Suprapubic skin (tissue), 4 donors: ENCODE results near the gene PGAM5. TPM values are rescaled to one million over a fixed set of nuclear protein-coding genes. Genes with fewer than 3 reads are reported as not detected.

Experiments used
- DNase-seq, 2 donors: peaks; one replicate each; pipeline ENCODE4 v3.0.0-alpha.2; 2019; ENCODE audit warnings: low spot score in 2 of 2
- H3K27ac ChIP-seq: fragments of 200-600 bp; sonication (generic); one replicate; pipeline ENCODE4 v1.5.1; 2019
- H3K27me3 ChIP-seq: fragments of 200-600 bp; sonication (generic); one replicate; pipeline ENCODE4 v1.5.1; 2019
- H3K36me3 ChIP-seq: fragments of 200-600 bp; sonication (generic); one replicate; pipeline ENCODE4 v1.5.1; 2019
- H3K4me1 ChIP-seq: fragments of 200-600 bp; sonication (generic); one replicate; pipeline ENCODE4 v1.5.1; 2019
- H3K4me3 ChIP-seq: fragments of 200-600 bp; sonication (generic); one replicate; pipeline ENCODE4 v1.5.1; 2019; ENCODE audit warnings: mild to moderate bottlenecking
- H3K9me3 ChIP-seq: fragments of 200-600 bp; sonication (generic); one replicate; pipeline ENCODE4 v1.5.1; 2019
- EP300 ChIP-seq: sonication (generic); formaldehyde crosslinking; IDR thresholded peaks from one replicate; pipeline ENCODE4 v1.6.1; 2017; ENCODE audit warnings: antibody characterized with exemption
- POLR2A ChIP-seq, 2 donors: fragments of 450-650 bp; IDR thresholded peaks; one replicate each; pipeline ENCODE4 v1.6.1; 2017; ENCODE audit warnings: antibody characterized with exemption in 2 of 2, mild to moderate bottlenecking in 2 of 2, moderate library complexity in 2 of 2
- POLR2AphosphoS5 ChIP-seq, 3 donors: sonication (generic); formaldehyde crosslinking; IDR thresholded peaks; one replicate each; pipeline ENCODE4 v1.6.1; 2017; ENCODE audit warnings: antibody characterized with exemption in 3 of 3
- WGBS: methylation state at CpG from one replicate; pipeline ENCODE4 v1.1.5; 2018; 5-methylcytosine and 5-hydroxymethylcytosine counted together
- total RNA-seq, 4 donors: library from RNA; depleted of rRNA; stranded (reverse); fragments of >200 nt; gene quantifications; one replicate each; pipeline ENCODE4 v1.1.0, GENCODE V29; 2016
- TF ChIP-seq, protein P1 (sequence below), 2 donors: fragments of 200-600 bp in 1 of 2; fragments of 450-650 bp in 1 of 2; sonication (generic) in 1 of 2; IDR thresholded peaks; one replicate each; pipeline ENCODE4 v1.5.1; 2016 to 2019; ENCODE audit warnings: antibody characterized with exemption in 2 of 2, mild to moderate bottlenecking in 1 of 2, moderate library complexity in 1 of 2

PGAM5 gene
- 10 to 100 TPM; 31.4 to 43.1 (median 38.7) TPM for total RNA-seq

DNA sequence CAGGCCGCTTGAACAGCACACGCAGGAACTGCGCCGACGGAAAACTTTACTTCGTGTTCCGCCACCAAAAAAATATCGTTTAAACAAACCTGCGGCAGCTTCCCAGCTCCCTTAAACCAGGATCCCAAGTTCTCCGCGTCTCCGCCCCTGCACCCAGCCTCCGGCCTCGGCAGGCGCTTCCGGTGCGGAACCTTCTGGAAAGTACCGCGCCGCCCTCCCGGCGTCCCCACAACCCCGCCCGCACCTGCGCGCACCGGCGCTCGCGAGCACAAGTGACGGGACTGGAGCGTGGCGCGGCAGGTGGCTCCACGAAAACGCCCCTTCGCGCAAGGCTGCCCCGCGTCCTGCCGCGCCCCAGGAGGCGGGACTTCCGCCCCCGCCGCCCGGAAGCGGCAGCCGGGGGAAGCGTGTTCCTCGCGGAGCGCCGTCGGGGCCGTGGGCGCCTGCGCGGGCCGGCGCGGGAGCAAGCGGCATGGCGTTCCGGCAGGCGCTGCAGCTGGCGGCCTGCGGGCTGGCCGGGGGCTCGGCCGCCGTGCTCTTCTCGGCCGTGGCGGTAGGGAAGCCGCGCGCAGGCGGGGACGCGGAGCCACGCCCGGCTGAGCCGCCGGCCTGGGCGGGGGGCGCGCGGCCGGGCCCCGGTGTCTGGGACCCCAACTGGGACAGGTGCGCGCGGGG, at the start of gene PGAM5:
Gene PGAM5 (plus strand): TSS at position 438 of the 675 bp plus-strand sequence. CDS start 35 bp downstream, at position 473.
- TF ChIP-seq POLR2AphosphoS5 (IDR thresholded peaks at IDR 0.05), result peak in 2 of 3 donors; percentile 68 to 88
- TF ChIP-seq, protein P1, sequence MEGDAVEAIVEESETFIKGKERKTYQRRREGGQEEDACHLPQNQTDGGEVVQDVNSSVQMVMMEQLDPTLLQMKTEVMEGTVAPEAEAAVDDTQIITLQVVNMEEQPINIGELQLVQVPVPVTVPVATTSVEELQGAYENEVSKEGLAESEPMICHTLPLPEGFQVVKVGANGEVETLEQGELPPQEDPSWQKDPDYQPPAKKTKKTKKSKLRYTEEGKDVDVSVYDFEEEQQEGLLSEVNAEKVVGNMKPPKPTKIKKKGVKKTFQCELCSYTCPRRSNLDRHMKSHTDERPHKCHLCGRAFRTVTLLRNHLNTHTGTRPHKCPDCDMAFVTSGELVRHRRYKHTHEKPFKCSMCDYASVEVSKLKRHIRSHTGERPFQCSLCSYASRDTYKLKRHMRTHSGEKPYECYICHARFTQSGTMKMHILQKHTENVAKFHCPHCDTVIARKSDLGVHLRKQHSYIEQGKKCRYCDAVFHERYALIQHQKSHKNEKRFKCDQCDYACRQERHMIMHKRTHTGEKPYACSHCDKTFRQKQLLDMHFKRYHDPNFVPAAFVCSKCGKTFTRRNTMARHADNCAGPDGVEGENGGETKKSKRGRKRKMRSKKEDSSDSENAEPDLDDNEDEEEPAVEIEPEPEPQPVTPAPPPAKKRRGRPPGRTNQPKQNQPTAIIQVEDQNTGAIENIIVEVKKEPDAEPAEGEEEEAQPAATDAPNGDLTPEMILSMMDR (IDR thresholded peaks at IDR 0.05), result no peak
- peak; percentile 18 to 51 for TF ChIP-seq POLR2A (IDR thresholded peaks at IDR 0.05)
- no peak for TF ChIP-seq EP300
- Histone ChIP-seq H3K4me3 (peak within 1 kb of the TSS; percentile 98), H3K27ac (peak within 1 kb of the TSS; percentile 80), H3K36me3 (peaks cover 13% of the 10 kb centered on the region), H3K4me1 (peaks cover 33% of the 10 kb centered on the region), H3K27me3 (no peaks in the 10 kb centered on the region), H3K9me3 (no peaks in the 10 kb centered on the region)
- peak in 1 of 2 donors; percentile 83 for DNase-seq
- under 1% methylated on average over 28 of the region's 94 CpGs for WGBS

DNA sequence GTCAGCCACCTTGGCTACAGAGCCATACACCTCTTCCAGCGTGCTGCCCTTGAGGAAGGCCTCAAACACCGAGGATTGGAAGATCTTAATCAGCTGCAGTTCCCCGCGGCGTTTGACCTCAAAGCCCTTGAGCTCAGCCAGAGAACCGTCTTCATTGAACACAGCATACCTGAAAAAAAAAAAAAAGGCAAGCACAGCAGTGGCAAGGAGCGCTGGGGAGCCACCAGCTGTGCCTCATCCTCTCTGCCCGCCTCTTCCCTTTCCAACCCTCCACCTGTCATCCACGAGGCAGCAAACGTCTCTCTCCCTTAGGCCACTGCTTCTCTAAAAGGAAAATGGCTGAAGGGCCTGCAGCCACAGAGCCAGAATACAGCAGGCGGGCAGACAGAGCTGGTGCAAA, 49.6 kb upstream of the PGAM5 start:
- no peak for DNase-seq
- Histone ChIP-seq H3K4me1 (no peaks in the 10 kb centered on the region), H3K9me3 (no peaks in the 10 kb centered on the region), H3K27ac (no peak overlapping the region), H3K4me3 (no peak overlapping the region), H3K27me3 (no peaks in the 10 kb centered on the region), H3K36me3 (peaks cover 99% of the 10 kb centered on the region)
- WGBS, result 87% methylated on average over 9 of the region's 11 CpGs
- TF ChIP-seq, protein P1 (IDR thresholded peaks at IDR 0.05), result no peak
- no peak for TF ChIP-seq POLR2A (IDR thresholded peaks at IDR 0.05)

DNA sequence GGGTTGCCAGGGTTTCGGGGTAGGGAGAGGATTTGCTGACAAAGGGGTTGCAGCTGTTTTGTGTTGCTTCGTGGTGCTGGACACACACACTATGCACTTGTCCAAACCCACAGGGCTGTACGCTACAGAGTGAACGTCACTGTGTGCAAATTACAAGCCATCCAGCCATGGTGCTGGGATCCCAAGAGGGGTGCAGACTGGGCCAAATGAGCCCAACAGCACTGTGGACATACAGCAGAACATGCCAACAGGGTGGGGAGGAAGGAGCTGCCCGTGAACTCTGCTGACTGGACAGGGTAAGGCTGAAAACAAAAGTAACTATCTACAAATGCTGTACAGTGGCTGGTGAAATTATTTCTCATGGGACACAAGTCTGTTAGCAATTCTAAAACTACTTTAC, 48.7 kb upstream of the PGAM5 start:
- Histone ChIP-seq H3K36me3 (peaks cover 99% of the 10 kb centered on the region), H3K27ac (no peak overlapping the region), H3K9me3 (no peaks in the 10 kb centered on the region), H3K27me3 (no peaks in the 10 kb centered on the region), H3K4me3 (no peak overlapping the region), H3K4me1 (no peaks in the 10 kb centered on the region)
- TF ChIP-seq POLR2A (IDR thresholded peaks at IDR 0.05) (no peak), EP300 (no peak), POLR2AphosphoS5 (IDR thresholded peaks at IDR 0.05) (no peak)
- TF ChIP-seq, protein P1 (IDR thresholded peaks at IDR 0.05), result no peak
- no peak for DNase-seq
- WGBS, result 81% methylated on average over 5 of the region's 5 CpGs

DNA sequence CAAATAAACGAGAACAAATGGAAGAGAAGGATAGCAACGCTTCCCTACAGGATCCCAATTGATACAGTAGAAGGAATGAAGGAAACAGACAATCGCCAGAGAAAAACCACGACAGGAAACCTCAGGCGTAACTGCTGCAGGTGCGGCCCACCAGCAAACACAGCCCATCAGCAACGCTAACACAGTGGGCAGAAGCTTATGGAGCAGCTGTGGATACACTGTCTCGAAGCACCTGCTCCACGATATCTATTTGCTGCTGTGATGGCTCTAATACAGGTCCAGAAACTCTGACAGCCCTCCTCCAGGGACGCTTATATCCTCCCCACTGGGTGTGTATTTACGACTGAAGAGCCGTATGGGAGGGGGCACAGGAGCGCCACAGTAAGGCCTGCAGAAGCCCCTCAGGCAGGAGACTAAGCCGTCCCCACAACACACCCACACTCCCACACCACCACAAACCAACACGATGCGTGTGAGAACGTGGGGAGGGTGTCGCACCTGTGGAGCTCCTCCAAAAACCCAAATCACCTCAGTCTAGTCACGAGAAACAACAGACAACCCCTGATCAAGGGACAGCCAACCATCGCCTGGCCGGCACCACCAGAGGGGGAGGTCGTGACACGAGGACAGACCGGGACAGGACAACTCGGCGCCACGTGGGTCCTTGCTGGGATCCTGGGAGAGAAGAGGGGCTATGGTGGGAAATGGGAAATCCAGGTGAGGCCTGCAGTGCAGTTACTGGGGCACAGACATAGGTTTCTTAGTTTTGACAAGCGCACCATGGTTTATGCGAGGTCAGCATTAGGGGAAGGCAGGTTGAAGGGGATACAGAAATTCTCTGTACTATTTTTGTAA, 47.5 kb upstream of the PGAM5 start:
- WGBS, result 86% methylated on average over 25 of the region's 29 CpGs
- no peak for DNase-seq
- TF ChIP-seq, protein P1 (IDR thresholded peaks at IDR 0.05), result no peak
- TF ChIP-seq POLR2AphosphoS5 (IDR thresholded peaks at IDR 0.05) (no peak), POLR2A (IDR thresholded peaks at IDR 0.05) (no peak), EP300 (no peak)
- H3K9me3 ChIP-seq, result no peaks in the 10 kb centered on the region
- H3K36me3 ChIP-seq, result peaks cover 99% of the 10 kb centered on the region
- H3K27ac ChIP-seq, result no peak overlapping the region
- H3K27me3 ChIP-seq, result no peaks in the 10 kb centered on the region
- H3K4me3 ChIP-seq, result no peak overlapping the region
- H3K4me1 ChIP-seq, result no peaks in the 10 kb centered on the region
